Measurements from ENCODE around the gene GBP3. TPM values are rescaled to one million over a fixed set of nuclear protein-coding genes. Genes with fewer than 3 reads are reported as not detected.
A peak's percentile ranks its signal among the peaks of the same experiment; 100 is the strongest.

GBP3 gene
- total RNA-seq, 1 experiment from 2014 or later: 60.0 TPM

GRCh38 chr1:88973520-88974137, 49.0 kb downstream of the GBP3 start:
- Mint-ChIP-seq H3K4me1 (ENCODE audit: low read depth, unreplicated experiment) (peaks cover 9% of the 10 kb centered on the region), H3K36me3 (ENCODE audit: insufficient read depth, unreplicated experiment) (peaks cover 5% of the 10 kb centered on the region), H3K9me3 (ENCODE audit: low read depth, unreplicated experiment) (no peaks in the 10 kb centered on the region), H3K27me3 (ENCODE audit: unreplicated experiment) (no peaks in the 10 kb centered on the region), H3K4me3 (ENCODE audit: low read depth, unreplicated experiment) (no peak overlapping the region), H3K27ac (ENCODE audit: unreplicated experiment) (no peak overlapping the region)
- peak; percentile 63 for TF ChIP-seq CTCF (IDR thresholded peaks at IDR 0.05; ENCODE audit: unreplicated experiment)
- CTCF ChIA-PET: interaction anchor here (1.0 to 1.3 kb wide), 3 partner anchors 11 to 389 kb away, joined by 3 to 11 read pairs (median 3); no protein-coding TSS in a partner anchor
- DNase-seq: no peak
- no TSS peak for BruUV-seq (replicated peaks)
- intact Hi-C loops (cut with micrococcal nuclease; ENCODE audit: unreplicated experiment): loop anchor here (1.0 to 5.0 kb wide), 2 partner anchors 482 to 789 kb away; no protein-coding TSS in a partner anchor

- DNase-seq: no peak
- Mint-ChIP-seq H3K4me1 (ENCODE audit: low read depth, unreplicated experiment) (peaks cover under 1% of the 10 kb centered on the region), H3K27ac (ENCODE audit: unreplicated experiment) (no peak overlapping the region), H3K9me3 (ENCODE audit: low read depth, unreplicated experiment) (no peaks in the 10 kb centered on the region), H3K36me3 (ENCODE audit: insufficient read depth, unreplicated experiment) (no peaks in the 10 kb centered on the region), H3K4me3 (ENCODE audit: low read depth, unreplicated experiment) (no peak overlapping the region), H3K27me3 (ENCODE audit: unreplicated experiment) (no peaks in the 10 kb centered on the region)
- intact Hi-C loops (cut with micrococcal nuclease; ENCODE audit: unreplicated experiment): no loop called here
- CTCF ChIA-PET: no interaction called here
- BruUV-seq (replicated peaks): no TSS peak
- TF ChIP-seq CTCF (IDR thresholded peaks at IDR 0.05; ENCODE audit: unreplicated experiment): no peak
Measured at GRCh38 chr1:88961647-88962275, 60.9 kb downstream of the GBP3 start.

- H3K27ac Mint-ChIP-seq (ENCODE audit: unreplicated experiment): no peak overlapping the region
- CTCF ChIA-PET: no interaction called here
- H3K4me1 Mint-ChIP-seq (ENCODE audit: low read depth, unreplicated experiment): peaks cover 7% of the 10 kb centered on the region
- no peak for DNase-seq
- no peaks in the 10 kb centered on the region for H3K27me3 Mint-ChIP-seq (ENCODE audit: unreplicated experiment)
- no TSS peak for BruUV-seq (replicated peaks)
- TF ChIP-seq CTCF (IDR thresholded peaks at IDR 0.05; ENCODE audit: unreplicated experiment): no peak
- intact Hi-C loops (cut with micrococcal nuclease; ENCODE audit: unreplicated experiment): no loop called here
- H3K9me3 Mint-ChIP-seq (ENCODE audit: low read depth, unreplicated experiment): no peaks in the 10 kb centered on the region
- no peaks in the 10 kb centered on the region for H3K36me3 Mint-ChIP-seq (ENCODE audit: insufficient read depth, unreplicated experiment)
- H3K4me3 Mint-ChIP-seq (ENCODE audit: low read depth, unreplicated experiment): no peak overlapping the region
Measured at GRCh38 chr1:88961081-88961480, 61.6 kb downstream of the GBP3 start.

Other genes starting within 250 kb of the GBP3 start
- gene GTF2B, start 131.3 kb downstream of the GBP3 start, total RNA-seq (2022): 39.3 and 50.0 TPM in 2 replicates
- gene KYAT3, start 30.2 kb downstream of the GBP3 start, total RNA-seq (2022): 23.1 and 23.6 TPM in 2 replicates
- 38.9 and 42.9 TPM in 2 replicates for gene RBMXL1, start 30.2 kb downstream of the GBP3 start, total RNA-seq (2022)
- gene GBP1, start 42.3 kb upstream of the GBP3 start, total RNA-seq (2022): 27.0 and 44.9 TPM in 2 replicates
- gene GBP2, start 103.2 kb upstream of the GBP3 start, total RNA-seq (2022): 29.7 and 37.8 TPM in 2 replicates
- 0.19 and 0.24 TPM in 2 replicates for gene GBP7, start 153.1 kb upstream of the GBP3 start, total RNA-seq (2022)
- 10.3 and 26.6 TPM in 2 replicates for gene GBP4, start 176.1 kb upstream of the GBP3 start, total RNA-seq (2022)
- 0.54 TPM in 1 of 2 replicates, not detected in the other for gene GBP5, start 250.0 kb upstream of the GBP3 start, total RNA-seq (2022)

All from Calu3 (cell line).